GM10248 (cell line): ENCODE measurements around the gene CLBA1.

Experiments
- CTCF ChIA-PET: fragments of 300-600 bp; sonication (Branson Sonifier 250); formaldehyde crosslinking; extraction: SDS; loops from one replicate; lab custom pipeline; 2021; ENCODE audit warnings: antibody characterized with exemption; lab: Yijun Ruan, JAX
- POLR2A ChIA-PET: fragments of 350-650 bp; sonication (Branson Sonifier 250); formaldehyde crosslinking; extraction: SDS; loops from one replicate; lab custom pipeline; 2020; ENCODE audit warnings: antibody characterized with exemption; lab: Yijun Ruan, JAX
- DNase-seq: peaks from one replicate; pipeline ENCODE4 v3.0.0; 2012; ENCODE audit errors: extremely low spot score
- CTCF ChIP-seq: IDR thresholded peaks from 2 replicates; pipeline ENCODE4 v1.5.1; 2012; ENCODE audit warnings: mild to moderate bottlenecking, low read depth; ENCODE audit errors: extremely low read depth, missing control alignments, control extremely low read depth

Gene CLBA1

DNA sequence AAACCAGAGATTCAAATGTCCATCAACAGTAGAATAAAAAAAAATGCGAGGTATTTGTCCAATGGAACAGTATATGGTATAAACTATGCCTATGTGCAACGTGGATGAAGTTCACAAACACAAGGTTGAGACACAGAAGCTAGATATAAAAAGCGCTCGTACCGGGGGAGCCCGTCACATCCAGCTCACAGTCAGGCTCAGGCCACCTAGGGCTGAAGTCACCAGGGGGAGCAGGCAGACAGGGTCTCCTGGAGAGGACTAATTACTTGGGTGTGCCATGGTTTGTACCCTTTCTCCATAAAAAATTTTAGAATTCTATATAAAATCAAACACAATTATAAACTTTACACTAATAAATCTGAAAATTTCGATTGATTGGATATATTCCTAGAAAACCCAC, 21.0 kb upstream of the CLBA1 start:
- ChIA-PET CTCF (interaction anchor here (0.8 to 3.0 kb wide), 5 partner anchors 10 to 196 kb away, joined by 3 to 17 read pairs (median 4); no protein-coding TSS in a partner anchor), POLR2A (no interaction called here)
- no peak for TF ChIP-seq CTCF
- no peak for DNase-seq

DNA sequence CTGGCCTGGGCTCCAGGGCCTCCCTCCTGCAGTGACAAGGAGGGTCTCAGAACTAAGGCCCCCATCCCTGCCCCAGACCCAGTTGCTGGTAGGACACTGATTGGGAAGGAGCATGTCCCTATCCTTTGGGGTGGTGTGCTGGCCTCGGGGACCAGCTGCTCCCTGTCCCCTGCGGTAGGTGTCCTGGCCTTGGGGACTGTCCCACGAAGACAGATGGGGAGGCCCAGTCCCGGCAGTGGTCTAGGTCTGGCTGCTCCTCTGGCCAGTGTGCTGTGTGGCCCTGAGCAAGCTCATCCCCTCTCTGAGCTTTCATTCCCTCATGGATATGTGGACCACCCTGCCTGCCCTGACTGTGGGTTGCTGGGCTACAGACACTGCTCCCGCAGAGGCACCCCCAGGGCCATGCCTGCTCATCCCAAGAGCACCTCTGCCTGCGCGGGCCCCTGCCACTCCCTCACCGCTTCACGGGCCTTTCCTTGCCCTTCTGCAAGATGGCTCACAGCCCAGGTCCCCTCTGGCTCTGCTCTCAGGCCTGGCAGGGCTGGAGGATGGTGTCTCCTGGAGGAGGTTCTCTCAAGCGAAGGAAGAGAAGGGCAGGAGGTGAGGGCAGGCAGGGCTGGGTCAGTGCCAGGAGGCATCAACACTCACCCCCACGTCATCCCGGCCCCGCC, 19.9 kb upstream of the CLBA1 start:
- ChIA-PET CTCF (interaction anchor here (1.2 to 3.0 kb wide), 2 partner anchors 9 to 69 kb away, joined by 3 to 17 read pairs; no protein-coding TSS in a partner anchor), POLR2A (no interaction called here)
- no peak for DNase-seq
- TF ChIP-seq CTCF, result no peak

GRCh38 chr14:104966261-104966865, 19.2 kb upstream of the CLBA1 start:
- TF ChIP-seq CTCF, result no peak
- CTCF ChIA-PET, result interaction anchor here (2.0 kb wide), 1 partner anchor 9 kb away, joined by 8 read pairs; no protein-coding TSS in a partner anchor
- no peak for DNase-seq
- POLR2A ChIA-PET, result no interaction called here

- no peak for DNase-seq
- ChIA-PET CTCF (interaction anchor here (0.9 to 2.0 kb wide), 2 partner anchors 8 to 123 kb away, joined by 4 to 8 read pairs; no protein-coding TSS in a partner anchor), POLR2A (no interaction called here)
- no peak for TF ChIP-seq CTCF
Measured at GRCh38 chr14:104966981-104967385, 18.6 kb upstream of the CLBA1 start.

GRCh38 chr14:104967386-104968152, 18.0 kb upstream of the CLBA1 start:
- ChIA-PET CTCF (interaction anchor here (0.9 to 2.0 kb wide), 2 partner anchors 8 to 123 kb away, joined by 4 to 8 read pairs; no protein-coding TSS in a partner anchor), POLR2A (no interaction called here)
- no peak for DNase-seq
- no peak for TF ChIP-seq CTCF

GRCh38 chr14:104968153-104968527, 17.4 kb upstream of the CLBA1 start:
- ChIA-PET POLR2A (no interaction called here), CTCF (interaction anchor here (2.0 kb wide), 1 partner anchor 7 kb away, joined by 8 read pairs; no protein-coding TSS in a partner anchor)

More at GRCh38 chr14:104968153-104968527, 17.4 kb upstream of the CLBA1 start:
- no peak for DNase-seq
- TF ChIP-seq CTCF, result no peak
